Sigmoid colon (tissue), 7 donors: Measurements from ENCODE around the gene KLK2. TPM values are rescaled to one million over a fixed set of nuclear protein-coding genes. Genes with fewer than 3 reads are reported as not detected.

Experiments used
- DNase-seq: peaks from one replicate; pipeline ENCODE4 v3.0.0-alpha.2; 2019
- H3K27ac ChIP-seq, 4 donors: fragments of 200-600 bp; sonication (generic); one replicate each; pipeline ENCODE4 v1.5.1; 2016 to 2019; ENCODE audit warnings: mild to moderate bottlenecking in 1 of 4
- H3K27me3 ChIP-seq, 3 donors: fragments of 200-600 bp; sonication (generic); one replicate each; pipeline ENCODE4 v1.5.1; 2019; ENCODE audit warnings: mild to moderate bottlenecking in 1 of 3
- H3K36me3 ChIP-seq, 4 donors: fragments of 200-600 bp; sonication (generic); one replicate each; pipeline ENCODE4 v1.5.1; 2016 to 2019
- H3K4me1 ChIP-seq, 4 donors: fragments of 200-600 bp; sonication (generic); one replicate each; pipeline ENCODE4 v1.5.1; 2017 to 2019
- H3K4me3 ChIP-seq, 4 donors: fragments of 200-600 bp; sonication (generic); one replicate each; pipeline ENCODE4 v1.5.1; 2017 to 2019; ENCODE audit warnings: mild to moderate bottlenecking in 2 of 4, moderate library complexity in 1 of 4
- H3K9me3 ChIP-seq, 4 donors: fragments of 200-600 bp in 3 of 4; sonication (generic) in 3 of 4; one replicate each; pipeline versions ENCODE4 v1.5.1 to v1.6.1; 2013 to 2019
- CTCF ChIP-seq, 4 experiments: fragments of 450-650 bp in 3 of 4; fragments of 200-600 bp in 1 of 4; IDR thresholded peaks; one replicate each; pipeline ENCODE4 v1.5.1; 2016 to 2019; ENCODE audit warnings: antibody characterized with exemption in 4 of 4, mild to moderate bottlenecking in 3 of 4, moderate library complexity in 2 of 4
- EP300 ChIP-seq, 4 donors: sonication (generic); formaldehyde crosslinking; IDR thresholded peaks; one replicate each; pipeline ENCODE4 v1.6.1; 2017; ENCODE audit warnings: antibody characterized with exemption in 4 of 4
- POLR2A ChIP-seq, 2 donors: fragments of 450-650 bp; IDR thresholded peaks; one replicate each; pipeline ENCODE4 v1.6.1; 2016; ENCODE audit warnings: antibody characterized with exemption in 2 of 2, mild to moderate bottlenecking in 2 of 2, moderate library complexity in 2 of 2
- POLR2AphosphoS5 ChIP-seq, 4 donors: sonication (generic); formaldehyde crosslinking; IDR thresholded peaks; one replicate each; pipeline ENCODE4 v1.6.1; 2017; ENCODE audit warnings: antibody characterized with exemption in 4 of 4
- WGBS, 2 donors: extraction: QIAGEN DNeasy Blood & Tissue Kit; methylation state at CpG; one replicate each; pipeline ENCODE4 v1.1.7; 2013; 5-methylcytosine and 5-hydroxymethylcytosine counted together
- intact Hi-C: fragments of 100-400 bp; cut with DNase I; formaldehyde crosslinking; loops from one replicate; pipeline ENCODE4 v1.15.1; 2023
- polyA plus RNA-seq, 3 donors: library from polyadenylated mRNA; stranded (reverse); fragments of 200-250 nt; gene quantifications; one replicate each; pipeline ENCODE4 v1.2.3, GENCODE V29; 2013
- total RNA-seq, 4 donors: library from RNA; depleted of rRNA; stranded (reverse); fragments of >200 nt; gene quantifications; one replicate each; pipeline ENCODE4 v1.1.0, GENCODE V29; 2016
- donor health status: healthy with polysubstance abuse.
- donor health status: Bipolar disorder and iron deficiency.
- donor health status: healthy.

Gene KLK2
- total and polyA plus RNA-seq, 7 donors: 0.28 TPM; not detected in 6

GRCh38 chr19:50926144-50926543 is 52.9 kb downstream of the KLK2 start:
- intact Hi-C loops: loop anchor here (10.0 kb wide), 1 partner anchor 571 kb away; no protein-coding TSS in a partner anchor
- H3K27me3 ChIP-seq: peaks cover 0 to 50% (median 32%) of the 10 kb centered on the region in 3 donors

GRCh38 chr19:50928831-50929230 is 55.6 kb downstream of the KLK2 start:
- 20 to 74% methylated on average over 5 of the region's 5 CpGs for WGBS, 2 donors
- no peaks in the 10 kb centered on the region for H3K4me1 ChIP-seq
- no peak overlapping the region for H3K4me3 ChIP-seq
- intact Hi-C loops: loop anchor here (10.0 kb wide), 1 partner anchor 574 kb away; no protein-coding TSS in a partner anchor
- H3K36me3 ChIP-seq: no peaks in the 10 kb centered on the region
- no peak overlapping the region for H3K27ac ChIP-seq
- TF ChIP-seq POLR2A (IDR thresholded peaks at IDR 0.05): no peak
- TF ChIP-seq POLR2AphosphoS5 (IDR thresholded peaks at IDR 0.05): no peak
- no peak for TF ChIP-seq CTCF (IDR thresholded peaks at IDR 0.05)
- TF ChIP-seq EP300 (IDR thresholded peaks at IDR 0.05): no peak
- no peaks in the 10 kb centered on the region for H3K9me3 ChIP-seq
- no peak for DNase-seq
- H3K27me3 ChIP-seq: peaks cover 0 to 55% (median 32%) of the 10 kb centered on the region in 3 donors

More at GRCh38 chr19:50926144-50926543, 52.9 kb downstream of the KLK2 start:
- DNase-seq: no peak
- no peaks in the 10 kb centered on the region for H3K9me3 ChIP-seq
- no peak overlapping the region for H3K4me3 ChIP-seq
- TF ChIP-seq CTCF (IDR thresholded peaks at IDR 0.05) (no peak), POLR2AphosphoS5 (IDR thresholded peaks at IDR 0.05) (no peak), POLR2A (IDR thresholded peaks at IDR 0.05) (no peak), EP300 (IDR thresholded peaks at IDR 0.05) (no peak)
- no peak overlapping the region for H3K27ac ChIP-seq
- no peaks in the 10 kb centered on the region for H3K36me3 ChIP-seq
- 66 to 76% methylated on average over 11 of the region's 11 CpGs for WGBS, 2 donors
- peaks cover 0 to 5% (median 0%) of the 10 kb centered on the region in 4 donors for H3K4me1 ChIP-seq

Other genes with a start within 250 kb of the KLK2 start
- under 1 TPM; 0.28 to 0.66 (median 0.38) TPM for gene SYT3, start 233.6 kb upstream of the KLK2 start, total RNA-seq
- gene SYT3, start 233.6 kb upstream of the KLK2 start, polyA plus RNA-seq: under 1 TPM in 2 of 3 donors, not detected in 1; under 0.01 to 0.38 TPM
- not detected for gene C19orf81, start 224.0 kb upstream of the KLK2 start, total RNA-seq
- gene C19orf81, start 224.0 kb upstream of the KLK2 start, polyA plus RNA-seq: not detected
- 1 to 10 TPM in 2 of 4 donors, under 1 TPM in 2; under 0.01 to 1.2 (median 0.54) TPM for gene SHANK1, start 153.6 kb upstream of the KLK2 start, total RNA-seq
- gene SHANK1, start 153.6 kb upstream of the KLK2 start, polyA plus RNA-seq: under 1 TPM in 1 of 3 donors, not detected in 2; 0.19 TPM
- 10 to 100 TPM in 3 of 4 donors, 1 to 10 TPM in 1; 9.5 to 20.2 (median 14.6) TPM for gene CLEC11A, start 150.1 kb upstream of the KLK2 start, total RNA-seq
- gene CLEC11A, start 150.1 kb upstream of the KLK2 start, polyA plus RNA-seq: 1 to 10 TPM; 2.1 to 6.1 (median 3.6) TPM
- not detected for gene GPR32, start 103.0 kb upstream of the KLK2 start, total RNA-seq
- not detected for gene GPR32, start 103.0 kb upstream of the KLK2 start, polyA plus RNA-seq
- gene ACP4, start 83.0 kb upstream of the KLK2 start, total RNA-seq: not detected
- gene ACP4, start 83.0 kb upstream of the KLK2 start, polyA plus RNA-seq: not detected
- not detected for gene KLK1, start 49.7 kb upstream of the KLK2 start, total RNA-seq
- gene KLK1, start 49.7 kb upstream of the KLK2 start, polyA plus RNA-seq: 100 to 1,000 TPM in 2 of 3 donors, 10 to 100 TPM in 1; 44.6 to 398 (median 277) TPM
- gene KLK15, start 39.9 kb upstream of the KLK2 start, total RNA-seq: not detected
- gene KLK15, start 39.9 kb upstream of the KLK2 start, polyA plus RNA-seq: 10 to 100 TPM in 1 of 3 donors, 1 to 10 TPM in 2; 2.1 to 10.2 (median 2.8) TPM
- not detected for gene KLK3, start 18.5 kb upstream of the KLK2 start, total RNA-seq
- 1 to 10 TPM; 1.8 to 4.2 (median 3.0) TPM for gene KLK3, start 18.5 kb upstream of the KLK2 start, polyA plus RNA-seq
- gene KLK4, start 38.0 kb downstream of the KLK2 start, total RNA-seq: not detected
- 1 to 10 TPM in 2 of 3 donors, under 1 TPM in 1; 0.39 to 2.8 (median 1.2) TPM for gene KLK4, start 38.0 kb downstream of the KLK2 start, polyA plus RNA-seq
- gene KLK5, start 79.6 kb downstream of the KLK2 start, total RNA-seq: not detected
- not detected for gene KLK5, start 79.6 kb downstream of the KLK2 start, polyA plus RNA-seq
- not detected for gene KLK6, start 96.2 kb downstream of the KLK2 start, total RNA-seq
- gene KLK6, start 96.2 kb downstream of the KLK2 start, polyA plus RNA-seq: not detected
- not detected for gene KLK7, start 110.5 kb downstream of the KLK2 start, total RNA-seq
- not detected for gene KLK7, start 110.5 kb downstream of the KLK2 start, polyA plus RNA-seq
- gene KLK8, start 128.2 kb downstream of the KLK2 start, total RNA-seq: not detected
- gene KLK8, start 128.2 kb downstream of the KLK2 start, polyA plus RNA-seq: not detected
- 1 to 10 TPM in 1 of 4 donors, under 1 TPM in 1, not detected in 2; 0.82 to 2.5 TPM for gene KLK10, start 146.3 kb downstream of the KLK2 start, total RNA-seq
- under 1 TPM; 0.60 to 0.69 (median 0.67) TPM for gene KLK10, start 146.3 kb downstream of the KLK2 start, polyA plus RNA-seq
- gene KLK11, start 153.2 kb downstream of the KLK2 start, total RNA-seq: under 1 TPM in 1 of 4 donors, not detected in 3; 0.71 TPM
- gene KLK11, start 153.2 kb downstream of the KLK2 start, polyA plus RNA-seq: under 1 TPM in 1 of 3 donors, not detected in 2; 0.76 TPM
- not detected for gene KLK12, start 161.6 kb downstream of the KLK2 start, total RNA-seq
- 1 to 10 TPM in 1 of 3 donors, not detected in 2; 2.6 TPM for gene KLK12, start 161.6 kb downstream of the KLK2 start, polyA plus RNA-seq
- not detected for gene KLK13, start 191.7 kb downstream of the KLK2 start, total RNA-seq
- gene KLK13, start 191.7 kb downstream of the KLK2 start, polyA plus RNA-seq: under 1 TPM in 2 of 3 donors, not detected in 1; 0.58 to 0.60 TPM
- not detected for gene KLK14, start 209.4 kb downstream of the KLK2 start, total RNA-seq
- gene KLK14, start 209.4 kb downstream of the KLK2 start, polyA plus RNA-seq: under 1 TPM in 1 of 3 donors, not detected in 2; 0.51 TPM
- gene CTU1, start 235.0 kb downstream of the KLK2 start, total RNA-seq: 1 to 10 TPM; 5.7 to 9.0 (median 7.3) TPM
- gene CTU1, start 235.0 kb downstream of the KLK2 start, polyA plus RNA-seq: 1 to 10 TPM in 1 of 3 donors, under 1 TPM in 2; 0.60 to 2.4 (median 0.92) TPM